KMS-11 (cell line): Measurements from ENCODE around the gene TRIO.

Experiments used
- H2AFZ ChIP-seq: fragments of 200-600 bp; sonication (generic); 2 replicates; pipeline ENCODE4 v1.6.1; 2016; ENCODE audit warnings: antibody characterized with exemption, mixed run types, low read depth
- H3K27ac ChIP-seq: fragments of 200-600 bp; sonication (generic); 2 replicates; pipeline ENCODE4 v1.6.1; 2016; ENCODE audit warnings: mild to moderate bottlenecking, mixed run types
- H3K27me3 ChIP-seq: fragments of 200-600 bp; sonication (generic); 2 replicates; pipeline ENCODE4 v1.6.1; 2017; ENCODE audit warnings: mild to moderate bottlenecking, low read depth, mixed run types, moderate library complexity; ENCODE audit not compliant: insufficient read depth
- H3K36me3 ChIP-seq: fragments of 200-600 bp; sonication (generic); 2 replicates; pipeline ENCODE4 v1.6.1; 2017; ENCODE audit warnings: mild to moderate bottlenecking, mixed run types; ENCODE audit not compliant: insufficient read depth
- H3K4me1 ChIP-seq: fragments of 200-600 bp; sonication (generic); 2 replicates; pipeline ENCODE4 v1.6.1; 2016; ENCODE audit warnings: mild to moderate bottlenecking, low read depth, mixed run types; ENCODE audit not compliant: poor library complexity, severe bottlenecking
- H3K4me2 ChIP-seq: fragments of 200-600 bp; sonication (generic); 2 replicates; pipeline ENCODE4 v1.7.0; 2016; ENCODE audit warnings: mild to moderate bottlenecking, mixed run types
- H3K4me3 ChIP-seq: fragments of 200-600 bp; sonication (generic); IDR thresholded peaks from 2 replicates; pipeline ENCODE4 v1.6.1; 2017; ENCODE audit warnings: low read depth, low read length, mixed read lengths; ENCODE audit not compliant: insufficient read depth
- H3K79me2 ChIP-seq: fragments of 200-600 bp; sonication (generic); 2 replicates; pipeline ENCODE4 v1.6.1; 2016; ENCODE audit warnings: low read depth, mixed run types; ENCODE audit not compliant: insufficient read depth
- H3K9ac ChIP-seq: fragments of 200-600 bp; sonication (generic); 2 replicates; pipeline ENCODE4 v1.6.1; 2016; ENCODE audit warnings: mild to moderate bottlenecking, mixed run types
- H4K20me1 ChIP-seq: fragments of 200-600 bp; sonication (generic); 2 replicates; pipeline ENCODE4 v1.6.1; 2016; ENCODE audit warnings: mild to moderate bottlenecking, mixed run types; ENCODE audit not compliant: insufficient read depth
- TF ChIP-seq, protein P1 (sequence below): fragments of 200-600 bp; sonication (generic); conservative IDR thresholded peaks from 2 replicates; pipeline ENCODE4 v1.6.1; 2017; ENCODE audit warnings: low read depth, mild to moderate bottlenecking, antibody characterized with exemption, low read length, moderate library complexity, mixed read lengths

The TRIO gene

GRCh38 chr5:14351086-14351661 is 208.0 kb downstream of the TRIO start:
- H3K79me2 ChIP-seq = peaks cover 10% of the 10 kb centered on the region; the same call in 1 of the 2 replicates
- no peak overlapping the region for H3K27ac ChIP-seq
- H3K27me3 ChIP-seq = no peaks in the 10 kb centered on the region
- no peak overlapping the region for H3K4me3 ChIP-seq
- H3K4me1 ChIP-seq = peaks cover 7% of the 10 kb centered on the region
- no peak overlapping the region for H3K4me2 ChIP-seq
- TF ChIP-seq, protein P1, sequence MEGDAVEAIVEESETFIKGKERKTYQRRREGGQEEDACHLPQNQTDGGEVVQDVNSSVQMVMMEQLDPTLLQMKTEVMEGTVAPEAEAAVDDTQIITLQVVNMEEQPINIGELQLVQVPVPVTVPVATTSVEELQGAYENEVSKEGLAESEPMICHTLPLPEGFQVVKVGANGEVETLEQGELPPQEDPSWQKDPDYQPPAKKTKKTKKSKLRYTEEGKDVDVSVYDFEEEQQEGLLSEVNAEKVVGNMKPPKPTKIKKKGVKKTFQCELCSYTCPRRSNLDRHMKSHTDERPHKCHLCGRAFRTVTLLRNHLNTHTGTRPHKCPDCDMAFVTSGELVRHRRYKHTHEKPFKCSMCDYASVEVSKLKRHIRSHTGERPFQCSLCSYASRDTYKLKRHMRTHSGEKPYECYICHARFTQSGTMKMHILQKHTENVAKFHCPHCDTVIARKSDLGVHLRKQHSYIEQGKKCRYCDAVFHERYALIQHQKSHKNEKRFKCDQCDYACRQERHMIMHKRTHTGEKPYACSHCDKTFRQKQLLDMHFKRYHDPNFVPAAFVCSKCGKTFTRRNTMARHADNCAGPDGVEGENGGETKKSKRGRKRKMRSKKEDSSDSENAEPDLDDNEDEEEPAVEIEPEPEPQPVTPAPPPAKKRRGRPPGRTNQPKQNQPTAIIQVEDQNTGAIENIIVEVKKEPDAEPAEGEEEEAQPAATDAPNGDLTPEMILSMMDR = no peak
- no peak overlapping the region for H3K9ac ChIP-seq
- H3K36me3 ChIP-seq = no peaks in the 10 kb centered on the region
- no peak overlapping the region for H2AFZ ChIP-seq
- H4K20me1 ChIP-seq = no peaks in the 10 kb centered on the region

GRCh38 chr5:14351845-14352712 is 208.9 kb downstream of the TRIO start:
- H2AFZ ChIP-seq = no peak overlapping the region
- H3K27ac ChIP-seq = no peak overlapping the region
- TF ChIP-seq, protein P1 = peak; percentile 97
- H3K36me3 ChIP-seq = no peaks in the 10 kb centered on the region
- no peak overlapping the region for H3K9ac ChIP-seq
- H3K4me2 ChIP-seq = no peak overlapping the region
- H3K4me3 ChIP-seq = no peak overlapping the region
- H4K20me1 ChIP-seq = no peaks in the 10 kb centered on the region
- no peaks in the 10 kb centered on the region for H3K27me3 ChIP-seq
- peaks cover 11% of the 10 kb centered on the region; the same call in 1 of the 2 replicates for H3K79me2 ChIP-seq
- H3K4me1 ChIP-seq = peaks cover 9% of the 10 kb centered on the region

DNA sequence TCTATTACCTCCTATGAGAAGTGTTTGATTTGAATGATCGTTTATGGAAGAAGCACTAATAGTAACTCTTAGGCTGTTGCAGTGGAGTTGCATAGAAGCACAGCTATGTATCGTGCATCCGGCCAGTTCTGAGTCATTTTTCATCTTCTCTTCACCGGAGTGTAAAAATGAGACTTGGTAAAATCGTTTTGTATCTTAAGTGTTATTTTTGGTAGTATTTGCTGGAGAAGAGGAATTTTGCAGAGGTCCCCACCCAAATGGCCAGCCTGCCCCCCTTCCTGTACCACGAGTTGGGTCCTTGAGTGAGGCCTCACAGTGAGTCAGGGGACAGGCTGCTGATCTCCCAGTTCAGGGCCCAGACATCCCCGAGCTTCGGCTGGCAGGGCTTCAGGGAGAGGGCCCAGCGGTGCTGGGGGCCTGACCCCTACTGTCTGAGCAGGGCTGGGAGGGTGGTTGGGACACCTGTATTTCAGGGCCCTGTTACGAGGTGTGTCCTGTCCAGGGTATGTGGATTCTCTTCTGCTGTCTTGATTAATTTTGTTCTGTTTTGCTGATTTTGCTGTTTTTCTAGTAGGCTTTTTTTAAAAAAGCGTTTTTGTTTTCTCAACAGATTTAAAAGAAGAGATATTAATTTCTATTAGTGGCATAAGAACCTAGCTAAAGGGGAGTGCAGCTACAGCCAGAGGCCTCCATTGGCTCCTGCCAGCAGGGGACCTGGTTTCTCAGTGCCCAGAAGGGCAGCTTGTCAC is 210.8 kb downstream of the TRIO start:
- Histone ChIP-seq H3K4me1 (peaks cover 9% of the 10 kb centered on the region), H3K4me2 (no peak overlapping the region)

DNA sequence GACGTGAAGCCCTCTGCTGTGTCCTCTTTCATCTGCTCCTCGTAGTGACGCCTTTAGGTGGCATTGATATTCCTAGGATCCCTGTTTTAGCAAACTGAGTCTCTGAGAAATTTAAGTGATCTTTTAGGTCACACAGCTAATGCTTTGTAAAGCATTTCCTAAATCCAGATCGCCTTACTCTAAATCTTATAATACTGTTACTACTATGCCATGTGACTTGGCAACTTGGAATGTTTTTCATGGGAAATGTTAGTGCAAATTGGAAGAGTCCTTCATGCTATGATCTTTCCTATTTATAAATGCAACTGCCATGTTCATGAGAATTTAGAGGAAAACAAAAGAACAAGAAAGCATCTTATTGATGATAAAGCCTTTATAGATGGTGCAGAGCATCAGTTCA is 212.2 kb downstream of the TRIO start:
- no peak overlapping the region for H3K4me2 ChIP-seq
- H3K4me3 ChIP-seq = no peak overlapping the region
- no peak overlapping the region for H2AFZ ChIP-seq
- no peaks in the 10 kb centered on the region for H4K20me1 ChIP-seq
- H3K79me2 ChIP-seq = peaks cover 11% of the 10 kb centered on the region; the same call in 1 of the 2 replicates
- H3K4me1 ChIP-seq = peaks cover 9% of the 10 kb centered on the region
- TF ChIP-seq, protein P1 = no peak
- H3K27ac ChIP-seq = no peak overlapping the region
- H3K27me3 ChIP-seq = no peaks in the 10 kb centered on the region
- H3K36me3 ChIP-seq = no peaks in the 10 kb centered on the region
- H3K9ac ChIP-seq = no peak overlapping the region

More for the DNA sequence above, 210.8 kb downstream of the TRIO start:
- TF ChIP-seq, protein P1 = no peak
- Histone ChIP-seq H4K20me1 (no peaks in the 10 kb centered on the region), H3K27ac (no peak overlapping the region), H3K9ac (no peak overlapping the region), H3K36me3 (no peaks in the 10 kb centered on the region), H2AFZ (no peak overlapping the region), H3K4me3 (no peak overlapping the region), H3K27me3 (no peaks in the 10 kb centered on the region), H3K79me2 (peaks cover 11% of the 10 kb centered on the region; the same call in 1 of the 2 replicates)
